Hepatocyte (in vitro differentiated cells): ENCODE measurements around the gene ABCD3. TPM values are rescaled to one million over a fixed set of nuclear protein-coding genes. Genes with fewer than 3 reads are reported as not detected.

Source experiments
- DNase-seq: peaks from one replicate; pipeline ENCODE4 v3.0.0-alpha.2; 2016; ENCODE audit warnings: low spot score
- H2AFZ ChIP-seq: fragments of 200-600 bp; sonication (generic); 2 replicates; pipeline ENCODE4 v1.6.0; 2016; ENCODE audit warnings: antibody characterized with exemption, mild to moderate bottlenecking
- H3K27ac ChIP-seq: fragments of 200-600 bp; sonication (generic); 2 replicates; pipeline ENCODE4 v1.5.1; 2016; ENCODE audit warnings: mild to moderate bottlenecking
- H3K27me3 ChIP-seq: fragments of 200-600 bp; sonication (generic); 2 replicates; pipeline ENCODE4 v1.6.1; 2016
- H3K36me3 ChIP-seq: fragments of 200-600 bp; sonication (generic); replicated peaks from 2 replicates; pipeline ENCODE4 v1.5.1; 2016; ENCODE audit warnings: low read depth; ENCODE audit not compliant: insufficient read depth
- H3K4me1 ChIP-seq: fragments of 200-600 bp; sonication (generic); 2 replicates; pipeline ENCODE4 v1.5.1; 2016; ENCODE audit warnings: mild to moderate bottlenecking, moderate library complexity; ENCODE audit not compliant: insufficient read depth
- H3K4me2 ChIP-seq: fragments of 200-600 bp; sonication (generic); 2 replicates; pipeline ENCODE4 v1.6.0; 2016
- H3K4me3 ChIP-seq: fragments of 200-600 bp; sonication (generic); 2 replicates; pipeline ENCODE4 v1.5.1; 2016; ENCODE audit warnings: mild to moderate bottlenecking
- H3K79me2 ChIP-seq: fragments of 200-600 bp; sonication (generic); 2 replicates; pipeline ENCODE4 v1.6.0; 2017; ENCODE audit warnings: mild to moderate bottlenecking
- H3K9me2 ChIP-seq: fragments of 200-600 bp; sonication (generic); replicated peaks from 2 replicates; pipeline ENCODE4 v1.6.0; 2017; ENCODE audit warnings: mild to moderate bottlenecking; ENCODE audit not compliant: insufficient read depth
- H3K9me3 ChIP-seq: fragments of 200-600 bp; sonication (generic); 2 replicates; pipeline ENCODE4 v1.5.1; 2016; ENCODE audit warnings: low read depth, mild to moderate bottlenecking
- H4K20me1 ChIP-seq: fragments of 200-600 bp; sonication (generic); 2 replicates; pipeline ENCODE4 v1.6.0; 2016; ENCODE audit warnings: mild to moderate bottlenecking; ENCODE audit not compliant: insufficient read depth, poor library complexity, severe bottlenecking
- EZH2 ChIP-seq: fragments of 200-600 bp; sonication (generic); IDR thresholded peaks from 2 replicates; pipeline ENCODE4 v1.6.1; 2016; ENCODE audit warnings: antibody characterized with exemption, mild to moderate bottlenecking, borderline replicate concordance
- EZH2phosphoT487 ChIP-seq: fragments of 200-600 bp; sonication (generic); IDR thresholded peaks from one replicate; pipeline ENCODE4 v1.6.1; 2018; ENCODE audit warnings: antibody characterized with exemption, mild to moderate bottlenecking, low read depth, moderate library complexity; ENCODE audit not compliant: unreplicated experiment, severe bottlenecking
- WGBS: methylation state at CpG from one replicate; pipeline ENCODE4 v1.1.6; 2016; ENCODE audit warnings: low lambda C conversion rate; ENCODE audit errors: missing lambda C conversion rate; 5-methylcytosine and 5-hydroxymethylcytosine counted together
- polyA plus RNA-seq: library from polyadenylated mRNA; unstranded; fragments of >200 nt; fragmentation: Nextera tagmentation; extraction: Ambion mirVana; gene quantifications from 2 replicates; pipeline ENCODE4 v1.2.1, GENCODE V29; 2016
- total RNA-seq: library from RNA; depleted of rRNA; stranded (reverse); fragments of >200 nt; gene quantifications from 2 replicates; pipeline ENCODE4 v1.2.3, GENCODE V29; 2014
- TF ChIP-seq, protein P1 (sequence below): fragments of 200-600 bp; sonication (generic); IDR thresholded peaks from 2 replicates; pipeline ENCODE4 v1.5.1; 2016; ENCODE audit warnings: antibody characterized with exemption, mild to moderate bottlenecking; ENCODE audit not compliant: poor library complexity

ABCD3 gene
- total and polyA plus RNA-seq, 2 experiments from 2014 or later = 50.7 to 96.4 TPM

DNA sequence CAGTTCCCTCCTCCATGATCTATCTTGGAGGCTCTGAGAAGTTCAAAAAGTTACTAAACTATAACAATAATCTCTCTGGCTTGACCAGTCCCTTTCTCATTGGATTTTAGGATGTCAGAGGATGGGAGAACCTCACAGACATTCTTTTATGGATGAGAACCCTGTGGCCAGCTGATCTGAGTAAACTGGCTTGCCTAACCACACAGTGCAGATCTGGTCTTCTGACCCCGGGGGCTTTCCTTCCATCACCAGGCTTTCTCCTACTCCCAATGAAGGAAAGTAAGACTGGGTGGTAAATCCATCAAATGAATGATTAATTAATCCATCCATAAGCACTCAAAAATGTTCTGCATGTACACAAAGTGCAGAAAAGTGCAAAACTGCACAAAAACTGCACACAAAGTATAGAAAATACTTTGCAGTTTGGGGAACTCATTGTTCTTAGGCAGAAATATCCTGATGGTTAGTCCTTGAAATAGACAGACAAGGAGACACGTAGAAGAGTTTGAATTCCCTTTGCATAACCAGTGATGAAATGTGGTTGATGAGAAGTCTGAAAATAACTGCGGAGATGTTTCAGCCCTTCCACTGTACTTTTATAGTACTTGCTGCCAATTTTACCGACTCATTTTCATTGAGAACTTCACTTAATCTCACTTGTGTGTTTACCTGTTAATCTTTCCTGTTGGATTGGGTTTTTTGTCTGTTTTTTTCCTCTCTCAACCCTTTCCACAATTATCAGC is 125.9 kb downstream of the ABCD3 start:
- no peak for DNase-seq
- 59% methylated on average over 4 of the region's 4 CpGs for WGBS
- no peaks in the 10 kb centered on the region for H3K4me1 ChIP-seq
- H3K9me2 ChIP-seq = no peaks in the 10 kb centered on the region
- no peak overlapping the region for H3K4me3 ChIP-seq
- peaks cover 19% of the 10 kb centered on the region for H4K20me1 ChIP-seq
- TF ChIP-seq EZH2 = no peak
- no peak for TF ChIP-seq EZH2phosphoT487
- TF ChIP-seq, protein P1, sequence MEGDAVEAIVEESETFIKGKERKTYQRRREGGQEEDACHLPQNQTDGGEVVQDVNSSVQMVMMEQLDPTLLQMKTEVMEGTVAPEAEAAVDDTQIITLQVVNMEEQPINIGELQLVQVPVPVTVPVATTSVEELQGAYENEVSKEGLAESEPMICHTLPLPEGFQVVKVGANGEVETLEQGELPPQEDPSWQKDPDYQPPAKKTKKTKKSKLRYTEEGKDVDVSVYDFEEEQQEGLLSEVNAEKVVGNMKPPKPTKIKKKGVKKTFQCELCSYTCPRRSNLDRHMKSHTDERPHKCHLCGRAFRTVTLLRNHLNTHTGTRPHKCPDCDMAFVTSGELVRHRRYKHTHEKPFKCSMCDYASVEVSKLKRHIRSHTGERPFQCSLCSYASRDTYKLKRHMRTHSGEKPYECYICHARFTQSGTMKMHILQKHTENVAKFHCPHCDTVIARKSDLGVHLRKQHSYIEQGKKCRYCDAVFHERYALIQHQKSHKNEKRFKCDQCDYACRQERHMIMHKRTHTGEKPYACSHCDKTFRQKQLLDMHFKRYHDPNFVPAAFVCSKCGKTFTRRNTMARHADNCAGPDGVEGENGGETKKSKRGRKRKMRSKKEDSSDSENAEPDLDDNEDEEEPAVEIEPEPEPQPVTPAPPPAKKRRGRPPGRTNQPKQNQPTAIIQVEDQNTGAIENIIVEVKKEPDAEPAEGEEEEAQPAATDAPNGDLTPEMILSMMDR = no peak
- H3K27ac ChIP-seq = peak overlapping the region; percentile 97
- H3K79me2 ChIP-seq = peaks cover 33% of the 10 kb centered on the region
- H3K36me3 ChIP-seq = no peaks in the 10 kb centered on the region
- H3K9me3 ChIP-seq = no peaks in the 10 kb centered on the region
- H3K27me3 ChIP-seq = no peaks in the 10 kb centered on the region
- peak overlapping the region; percentile 81 for H3K4me2 ChIP-seq
- no peak overlapping the region for H2AFZ ChIP-seq

GRCh38 chr1:94544706-94545490 is 126.7 kb downstream of the ABCD3 start:
- no peak overlapping the region for H2AFZ ChIP-seq
- H3K27me3 ChIP-seq = no peaks in the 10 kb centered on the region
- no peak for DNase-seq
- H3K4me2 ChIP-seq = peak overlapping the region; percentile 81
- H3K4me3 ChIP-seq = no peak overlapping the region
- peaks cover 12% of the 10 kb centered on the region for H4K20me1 ChIP-seq
- 63% methylated on average over 4 of the region's 4 CpGs for WGBS
- peaks cover 2% of the 10 kb centered on the region for H3K4me1 ChIP-seq
- TF ChIP-seq EZH2phosphoT487 = no peak
- TF ChIP-seq, protein P1 = no peak
- TF ChIP-seq EZH2 = no peak
- no peaks in the 10 kb centered on the region for H3K36me3 ChIP-seq
- no peaks in the 10 kb centered on the region for H3K9me2 ChIP-seq
- peaks cover 24% of the 10 kb centered on the region for H3K79me2 ChIP-seq
- peak overlapping the region; percentile 97 for H3K27ac ChIP-seq
- H3K9me3 ChIP-seq = no peaks in the 10 kb centered on the region

GRCh38 chr1:94549706-94550105 is 131.5 kb downstream of the ABCD3 start:
- Histone ChIP-seq H3K4me1 (peaks cover 46% of the 10 kb centered on the region), H2AFZ (no peak overlapping the region), H3K4me2 (no peak overlapping the region), H3K36me3 (no peaks in the 10 kb centered on the region), H3K4me3 (no peak overlapping the region), H3K79me2 (no peaks in the 10 kb centered on the region), H3K27ac (peak overlapping the region; percentile 76), H4K20me1 (no peaks in the 10 kb centered on the region), H3K9me3 (no peaks in the 10 kb centered on the region), H3K27me3 (no peaks in the 10 kb centered on the region), H3K9me2 (no peaks in the 10 kb centered on the region)
- 74% methylated on average over 5 of the region's 5 CpGs for WGBS
- no peak for DNase-seq
- TF ChIP-seq, protein P1 = no peak
- TF ChIP-seq EZH2phosphoT487 (no peak), EZH2 (no peak)
